HG03103 (cell line): Measurements from ENCODE around the gene PPP2R1A.

Source experiments
- ATAC-seq: cut with Tn5 transposase; IDR thresholded peaks from one replicate; pipeline ENCODE4 v1.9.1; 2021; ENCODE audit warnings: low read depth; ENCODE audit not compliant: unreplicated experiment

The PPP2R1A gene

DNA sequence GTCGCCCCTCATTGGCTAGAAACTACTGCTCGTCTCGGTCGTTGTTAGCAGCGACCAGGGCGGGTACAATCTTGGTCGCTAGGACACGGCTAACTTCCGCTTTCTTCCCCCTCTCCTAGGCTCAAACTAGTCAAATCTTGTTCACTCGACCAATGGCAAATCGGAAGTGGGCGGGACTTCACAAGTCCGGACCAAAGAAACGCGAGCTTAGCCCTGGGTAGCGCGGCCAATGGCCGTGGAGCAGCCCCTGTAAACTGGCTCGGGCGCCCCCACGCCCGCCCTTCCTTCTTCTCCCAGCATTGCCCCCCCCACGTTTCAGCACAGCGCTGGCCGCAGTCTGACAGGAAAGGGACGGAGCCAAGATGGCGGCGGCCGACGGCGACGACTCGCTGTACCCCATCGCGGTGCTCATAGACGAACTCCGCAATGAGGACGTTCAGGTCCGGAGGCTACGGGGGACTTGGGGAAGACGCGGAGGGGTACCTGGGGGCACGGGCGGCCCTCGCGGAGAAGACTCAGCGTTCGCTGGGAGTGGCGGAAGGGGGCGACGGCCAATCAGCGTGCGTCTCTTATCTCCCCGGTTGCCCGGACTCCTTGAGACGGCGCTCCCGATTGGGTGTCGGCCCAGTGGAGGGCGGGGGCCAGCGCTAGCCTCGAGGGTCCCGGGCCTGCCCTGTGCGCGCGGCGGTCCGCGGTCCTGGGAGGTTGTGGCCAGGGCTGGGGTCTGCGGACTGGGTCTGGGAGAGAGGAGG lies at the start of gene PPP2R1A:
Gene PPP2R1A (plus strand): TSS at position 318 of the 752 bp plus-strand sequence. CDS start 45 bp downstream, at position 363.
- peak; percentile 89 for ATAC-seq

DNA sequence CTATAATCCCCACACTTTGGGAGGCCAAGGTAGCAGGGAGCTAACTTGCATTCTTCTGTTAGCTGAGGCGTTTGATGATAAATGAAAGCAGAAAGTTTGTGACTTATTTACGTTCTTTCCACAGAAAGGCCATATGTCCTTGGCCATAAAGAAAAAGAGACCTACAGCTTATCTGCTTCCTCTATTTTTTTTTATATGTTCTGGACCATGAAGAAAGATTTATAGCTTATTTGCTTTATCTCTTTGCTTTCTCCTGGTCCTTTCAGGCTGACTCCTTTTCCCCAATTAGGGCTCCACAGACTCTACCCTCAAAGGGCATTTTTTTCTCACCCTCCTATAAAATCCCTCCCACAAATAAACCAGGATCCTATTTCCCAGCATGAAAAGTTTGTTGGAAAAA lies 48.6 kb upstream of the PPP2R1A start:
- no peak for ATAC-seq

DNA sequence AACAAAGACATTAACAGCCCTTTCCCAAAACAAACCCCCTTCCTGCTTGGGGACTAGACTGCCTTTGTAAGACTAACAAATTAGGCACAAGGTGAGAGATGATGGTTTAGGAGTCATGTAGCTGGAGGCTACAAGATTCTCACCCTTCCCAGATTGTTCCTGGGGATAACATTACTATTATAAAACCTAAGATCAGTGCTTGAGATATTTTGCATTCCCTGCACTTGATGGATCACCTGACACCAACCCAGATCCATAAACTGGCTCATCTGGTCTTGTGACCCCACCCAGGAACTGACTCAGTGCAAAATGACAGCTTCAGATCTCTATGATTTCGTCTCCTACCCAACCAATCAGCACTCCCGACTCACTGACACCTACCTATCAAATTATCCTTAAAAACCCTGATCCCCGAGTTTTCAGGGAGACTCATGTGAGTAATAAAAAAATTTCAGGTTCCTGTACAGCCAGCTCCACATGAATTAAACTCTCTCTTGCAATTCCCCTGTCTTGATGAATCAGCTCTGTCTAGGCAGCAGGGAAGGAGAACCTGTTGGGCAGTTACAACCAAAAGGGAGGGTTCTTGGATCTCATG lies 47.8 kb upstream of the PPP2R1A start:
- ATAC-seq, result no peak

DNA sequence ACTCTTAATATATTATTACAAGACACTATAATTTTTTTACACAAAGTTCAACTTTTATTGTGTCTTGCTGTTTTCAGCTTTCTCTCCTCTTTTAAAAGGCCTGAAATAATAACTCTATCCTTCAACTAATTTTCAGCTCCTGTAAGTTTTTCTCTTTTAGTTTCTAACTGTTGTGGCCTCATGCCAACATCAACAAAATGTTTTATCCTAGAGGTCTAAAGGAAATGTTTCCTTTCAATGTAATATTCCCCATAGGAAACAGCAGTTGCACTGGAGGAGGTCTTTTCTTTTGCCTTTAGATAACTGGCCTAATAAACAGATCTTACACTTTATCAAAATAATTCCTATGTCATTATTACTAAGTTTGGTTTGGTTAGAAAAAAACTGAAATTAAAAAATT lies 41.6 kb upstream of the PPP2R1A start:
- ATAC-seq, result no peak

DNA sequence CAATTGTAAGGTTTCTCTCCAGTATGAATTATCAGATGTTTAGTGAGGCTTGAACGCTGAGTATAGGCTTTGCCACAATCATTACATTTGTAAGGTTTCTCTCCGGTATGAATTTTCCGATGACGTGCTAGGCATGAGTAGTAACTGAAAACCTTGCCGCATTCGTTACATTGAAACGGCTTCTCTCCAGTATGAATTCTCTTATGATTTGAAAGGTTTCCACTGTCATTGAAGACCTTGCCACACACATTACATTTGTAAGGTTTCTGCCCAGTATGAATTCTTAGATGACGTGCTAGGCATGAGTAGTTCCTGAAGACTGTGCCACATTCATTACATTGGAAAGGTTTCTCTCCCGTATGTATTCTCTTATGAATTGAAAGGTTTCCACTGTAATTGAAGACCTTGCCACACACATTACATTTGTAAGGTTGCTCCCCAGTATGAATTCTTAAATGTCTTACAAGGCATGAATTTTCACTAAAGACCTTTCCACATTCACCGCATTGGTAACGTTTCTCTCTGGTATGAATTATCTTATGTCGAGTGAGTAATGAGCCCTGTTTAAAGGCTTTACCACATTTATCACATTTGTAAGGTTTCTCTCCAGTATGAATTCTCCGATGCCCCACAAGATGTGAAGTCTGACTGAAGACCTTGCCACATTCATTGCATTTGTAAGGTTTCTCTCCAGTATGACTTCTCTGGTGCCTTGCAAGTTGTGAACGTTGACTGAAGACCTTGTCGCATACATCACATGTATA lies 34.1 kb upstream of the PPP2R1A start:
- no peak for ATAC-seq

DNA sequence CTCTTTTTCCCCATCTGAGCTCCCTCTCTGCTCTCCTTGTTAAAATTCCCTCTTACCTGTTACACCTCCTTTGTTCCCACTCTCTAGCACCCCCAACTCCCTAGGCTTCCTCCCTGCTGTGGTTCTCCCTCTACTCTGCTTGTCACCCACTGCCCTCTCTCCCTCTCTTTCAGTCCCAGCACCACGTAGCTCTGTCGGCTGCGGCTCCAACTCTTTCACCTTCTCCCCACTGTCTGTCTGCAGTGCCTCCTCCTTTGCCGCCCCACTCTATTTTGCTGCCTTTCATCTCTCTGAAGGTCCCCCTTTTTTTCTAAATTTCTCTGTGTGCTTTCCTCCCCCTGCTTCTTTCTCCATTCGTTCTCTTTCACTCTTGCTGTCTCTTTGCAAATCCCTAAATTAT lies 19.5 kb upstream of the PPP2R1A start:
- ATAC-seq, result no peak

DNA sequence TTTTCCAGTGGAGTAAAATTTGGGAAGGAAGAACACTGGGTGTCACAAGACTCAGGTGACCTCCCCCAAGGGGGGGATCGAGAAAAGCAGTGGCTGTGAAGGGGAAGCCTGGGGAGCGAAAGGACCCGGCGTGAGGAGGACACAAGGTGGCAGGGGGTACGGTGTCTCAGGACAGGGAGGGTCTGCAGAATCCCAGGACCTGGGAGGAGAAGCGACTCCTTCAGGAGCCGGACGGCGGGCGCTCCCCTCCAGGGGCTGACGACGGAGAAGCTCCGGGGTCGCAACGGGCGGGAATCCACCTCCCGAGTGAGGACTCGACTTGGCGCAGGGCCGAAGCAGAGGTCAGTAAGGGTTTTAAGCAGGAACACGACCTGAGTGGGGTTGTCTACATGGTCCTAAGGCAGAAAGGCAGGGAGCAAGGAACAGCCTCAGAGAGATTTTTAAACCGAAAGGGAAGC lies 19.0 kb upstream of the PPP2R1A start:
- ATAC-seq, result peak; percentile 16

DNA sequence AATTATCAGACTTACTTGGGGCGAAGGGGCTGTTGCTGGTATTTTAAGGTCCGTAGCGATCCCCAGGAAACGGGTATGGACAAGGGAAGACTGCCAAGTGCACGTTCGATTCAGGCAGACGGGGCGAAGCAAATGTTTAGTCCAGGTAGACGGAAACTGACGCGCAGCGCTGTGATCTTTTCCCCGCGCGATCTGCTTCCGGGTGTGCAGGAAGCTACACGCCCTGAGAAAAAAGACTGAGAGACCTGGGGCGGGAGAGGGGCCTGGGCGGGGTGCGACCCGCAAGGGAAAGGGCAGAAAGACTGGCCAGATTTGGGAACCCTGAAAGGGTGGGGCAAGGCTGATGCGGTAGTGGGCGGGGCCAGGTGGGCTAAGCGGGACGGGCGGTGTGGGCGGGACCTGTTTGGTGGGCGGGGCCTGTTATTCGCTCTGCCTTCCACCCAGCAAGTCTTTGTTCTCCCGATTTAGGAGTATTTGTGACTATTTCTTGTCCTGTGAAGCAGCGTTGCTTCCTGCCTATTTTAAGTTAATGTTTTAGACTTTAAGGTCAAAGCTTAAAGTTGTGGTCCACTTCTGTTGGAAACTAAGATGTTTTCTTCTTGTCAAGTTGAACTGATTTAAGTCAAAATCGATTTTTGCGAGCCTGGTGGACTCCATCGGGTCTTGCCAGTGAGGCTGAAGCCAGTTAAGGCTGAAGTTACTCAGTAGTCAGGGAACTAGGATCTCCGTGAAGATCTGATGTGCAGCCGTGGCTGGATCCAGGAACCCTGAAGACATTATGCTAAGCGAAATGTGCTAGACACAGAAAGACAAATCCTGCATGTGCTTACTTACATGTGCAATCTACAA lies 18.3 kb upstream of the PPP2R1A start, which contains the start of gene ZNF836:
Gene ZNF836 (minus strand): TSS at position 301 of the 849 bp plus-strand sequence. CDS start 3,549 bp downstream, outside the sequence.
- peak; percentile 86 for ATAC-seq

DNA sequence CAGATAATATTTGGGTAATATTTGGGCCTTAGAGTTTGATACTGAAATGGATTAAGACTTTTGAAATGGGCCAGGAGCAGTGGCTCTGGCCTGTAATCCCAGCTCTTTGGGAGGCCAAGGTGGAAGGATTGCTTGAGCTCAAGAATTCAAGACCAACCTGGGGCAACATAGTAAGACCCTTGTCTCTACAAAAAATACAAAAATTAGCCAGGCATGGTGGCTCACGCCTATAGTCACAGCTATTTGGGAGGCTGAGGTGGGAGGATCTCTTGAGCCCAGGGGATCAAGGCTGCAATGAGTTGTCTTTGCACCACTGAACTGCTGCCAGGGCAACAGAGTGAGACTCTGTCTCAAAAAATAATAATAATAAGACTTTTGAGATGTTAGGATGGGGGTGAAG lies 17.5 kb upstream of the PPP2R1A start:
- ATAC-seq, result no peak

DNA sequence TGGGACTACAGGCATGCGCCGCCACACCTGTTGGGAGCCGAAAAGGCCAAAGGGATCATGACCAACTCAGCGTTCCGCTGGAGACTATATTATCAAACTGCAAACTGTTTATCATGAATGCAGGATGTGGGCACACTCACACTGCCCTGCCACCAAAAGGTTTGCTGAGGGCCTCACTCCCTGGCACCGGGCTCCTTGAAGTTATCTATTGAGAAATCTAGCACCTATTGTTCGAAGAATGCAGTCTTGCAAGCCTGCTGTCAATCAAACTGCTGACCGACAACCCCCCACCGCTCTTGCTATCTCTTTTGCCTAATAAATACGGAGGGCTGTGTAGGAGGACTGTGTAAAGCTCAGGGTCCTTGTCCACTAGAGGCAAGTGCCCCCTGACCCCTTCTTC lies 13.3 kb upstream of the PPP2R1A start:
- no peak for ATAC-seq

DNA sequence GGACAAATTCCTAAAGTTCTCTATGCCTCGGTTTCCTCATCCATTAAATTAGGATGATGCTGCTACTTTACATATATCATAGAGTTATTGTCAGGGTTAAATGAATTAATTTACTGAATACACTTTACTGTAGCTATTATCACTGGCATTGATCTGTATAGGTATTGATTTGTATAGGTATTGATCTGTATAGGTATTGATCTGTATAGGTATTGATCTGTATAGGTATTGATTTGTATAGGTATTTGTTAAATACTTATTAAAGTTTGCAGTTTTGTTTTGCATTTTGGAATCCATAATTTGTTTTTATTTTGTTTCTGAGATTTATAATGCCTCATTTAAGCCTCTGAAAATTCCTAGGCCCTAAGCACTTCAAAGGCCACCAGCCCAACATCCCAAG lies 2.4 kb upstream of the PPP2R1A start:
- ATAC-seq, result no peak

DNA sequence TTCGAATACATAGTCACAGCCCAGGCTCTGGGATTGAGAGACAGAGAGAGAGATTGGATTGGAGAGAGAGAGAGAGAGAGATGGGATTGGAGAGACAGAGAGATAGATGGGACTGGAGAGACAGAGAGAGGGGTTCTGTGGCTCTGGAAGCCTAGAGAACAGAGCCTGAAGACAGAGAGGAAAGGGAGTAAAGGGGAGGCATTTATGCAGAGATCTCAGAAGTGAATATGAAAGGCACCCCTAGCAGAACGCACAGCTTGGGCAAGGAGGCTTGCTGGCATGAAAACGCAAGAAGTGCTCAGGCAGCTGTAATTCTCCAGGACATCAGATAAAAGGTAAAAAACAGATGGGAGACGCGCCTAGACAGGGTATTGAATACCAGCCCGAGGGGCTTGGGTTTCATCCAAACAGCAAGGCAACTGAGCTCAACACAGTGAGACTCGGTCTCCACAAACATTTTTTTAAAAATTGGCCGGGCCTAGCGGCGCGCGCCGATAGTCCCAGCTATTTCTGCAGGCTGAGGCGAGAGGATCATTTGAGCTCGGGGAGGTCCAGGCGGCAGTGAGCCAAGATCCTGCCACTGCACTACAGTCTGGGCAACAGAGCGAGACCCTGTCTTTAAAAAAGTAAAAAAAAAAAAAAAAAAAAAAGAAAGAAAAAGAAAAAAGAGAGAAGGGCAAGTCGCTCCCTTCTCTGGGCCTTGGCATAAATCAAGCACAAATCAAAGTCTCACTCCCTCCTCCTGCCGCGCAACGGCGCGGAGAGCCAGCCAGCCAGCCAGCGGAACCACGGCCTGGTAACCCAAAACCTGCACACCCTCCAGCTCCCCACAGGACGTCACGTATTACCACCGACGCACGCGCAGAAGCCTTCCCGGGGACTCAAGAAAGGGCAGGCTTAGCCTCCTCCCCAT lies 774 bp upstream of the PPP2R1A start:
- ATAC-seq, result no peak

DNA sequence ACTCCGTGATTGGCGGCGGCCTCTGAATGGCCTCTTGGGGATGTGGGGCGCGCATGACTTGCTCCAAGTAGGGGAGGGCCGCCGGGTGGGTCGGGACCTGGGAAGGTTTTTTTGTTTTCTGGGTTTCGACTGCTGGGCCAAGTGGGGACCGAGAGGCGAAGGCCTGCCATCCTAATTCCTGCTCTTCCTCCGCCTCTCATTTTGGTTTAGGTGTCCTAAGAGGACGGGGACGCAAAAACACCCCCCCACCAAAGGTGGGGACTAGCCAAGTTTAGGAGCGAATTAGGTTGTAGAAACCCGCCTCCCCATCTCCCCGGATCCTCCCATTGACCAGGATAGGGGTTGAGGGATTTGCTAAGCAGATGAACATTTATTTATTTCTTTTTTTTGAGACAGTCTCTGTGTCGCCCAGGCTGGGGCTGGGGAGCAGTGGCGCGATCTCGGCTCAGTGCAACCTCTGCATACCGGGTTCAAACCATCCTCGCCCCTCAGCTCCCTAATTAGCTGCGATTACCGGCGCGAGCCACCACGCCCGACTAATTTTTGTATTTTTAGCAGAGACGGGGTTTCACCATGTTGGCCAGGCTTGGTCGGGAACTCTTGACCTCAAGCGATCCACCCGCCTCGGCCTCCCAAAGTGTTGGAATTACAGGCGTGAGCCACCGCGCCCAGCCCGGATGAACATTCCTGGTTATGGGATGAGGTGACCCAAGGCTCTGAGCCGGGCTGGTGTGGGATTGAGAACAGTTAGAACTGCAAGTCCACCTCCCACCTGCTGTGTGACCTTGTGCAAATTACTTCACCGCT lies 838 bp downstream of the PPP2R1A start:
- no peak for ATAC-seq

DNA sequence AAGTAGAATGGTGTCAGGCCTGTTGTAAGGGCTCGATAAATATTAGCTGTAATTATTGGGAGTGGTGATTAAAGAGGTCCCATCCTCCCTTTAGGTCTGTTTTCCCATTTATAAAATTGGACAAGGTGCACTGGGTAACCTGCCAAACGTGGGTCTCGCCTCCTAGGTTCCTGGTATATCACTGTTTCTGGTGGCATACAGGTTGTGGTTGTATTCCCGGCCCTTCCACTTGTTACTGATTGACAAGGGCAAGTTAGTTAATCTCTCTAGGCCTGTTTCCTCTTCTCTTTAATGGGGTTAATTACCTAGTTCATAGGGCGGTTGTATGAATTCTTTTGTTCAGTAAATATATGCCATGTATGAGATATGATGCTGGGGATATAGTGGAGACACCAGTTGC lies 1.5 kb downstream of the PPP2R1A start:
- ATAC-seq, result no peak

DNA sequence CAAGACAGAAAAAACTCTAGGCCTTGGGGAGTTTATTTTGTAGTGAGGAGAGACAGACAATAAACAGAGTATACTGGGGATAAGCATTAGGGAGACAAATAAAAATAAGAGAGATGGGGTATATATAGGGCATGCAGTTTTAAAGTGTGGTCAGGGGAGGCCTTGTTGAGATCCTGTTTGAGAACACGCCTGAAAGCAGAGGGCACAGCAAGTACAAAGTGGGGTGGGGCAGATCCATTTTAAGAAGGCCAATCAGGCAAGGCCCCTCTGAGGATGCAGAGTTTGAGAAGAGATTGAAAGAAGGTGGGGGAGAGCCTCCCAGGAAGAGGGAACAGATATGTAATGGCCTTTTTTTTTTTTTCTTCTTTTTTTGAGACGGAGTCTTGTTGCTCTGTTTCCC lies 2.1 kb downstream of the PPP2R1A start:
- no peak for ATAC-seq

DNA sequence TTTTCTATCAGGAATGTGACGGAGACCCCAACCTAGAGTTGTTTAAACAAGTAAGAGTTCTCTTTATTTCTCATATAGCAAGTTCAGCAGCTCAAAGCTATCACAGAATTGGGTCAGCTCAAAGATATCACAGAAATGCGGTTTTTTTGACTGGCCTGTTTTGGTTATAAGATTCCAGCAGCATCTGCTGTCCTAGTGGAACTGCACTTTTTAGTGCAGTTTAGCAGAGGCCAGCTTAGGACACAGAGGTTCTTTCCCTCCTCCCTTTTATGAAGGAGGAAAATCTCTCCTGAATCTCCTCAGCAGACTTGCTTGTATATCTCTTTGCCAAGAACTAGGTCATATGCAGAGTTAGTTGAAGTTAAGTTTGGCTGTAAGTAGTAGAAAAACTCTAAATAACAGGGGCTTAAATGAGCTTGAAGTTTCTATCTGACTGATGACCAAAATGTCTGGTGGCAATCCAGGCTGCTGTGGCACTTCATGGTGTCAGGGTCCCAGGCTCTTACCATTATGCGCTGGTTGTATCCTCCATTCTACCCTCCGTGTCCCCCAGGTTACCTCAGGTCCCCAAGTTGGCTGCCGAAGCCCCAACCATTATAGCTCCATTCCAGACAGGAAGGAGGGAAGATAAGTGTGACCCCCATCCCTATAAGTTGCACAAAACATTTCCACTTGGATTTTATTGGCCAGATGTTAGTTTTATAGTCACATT lies 6.6 kb downstream of the PPP2R1A start:
- ATAC-seq, result no peak

DNA sequence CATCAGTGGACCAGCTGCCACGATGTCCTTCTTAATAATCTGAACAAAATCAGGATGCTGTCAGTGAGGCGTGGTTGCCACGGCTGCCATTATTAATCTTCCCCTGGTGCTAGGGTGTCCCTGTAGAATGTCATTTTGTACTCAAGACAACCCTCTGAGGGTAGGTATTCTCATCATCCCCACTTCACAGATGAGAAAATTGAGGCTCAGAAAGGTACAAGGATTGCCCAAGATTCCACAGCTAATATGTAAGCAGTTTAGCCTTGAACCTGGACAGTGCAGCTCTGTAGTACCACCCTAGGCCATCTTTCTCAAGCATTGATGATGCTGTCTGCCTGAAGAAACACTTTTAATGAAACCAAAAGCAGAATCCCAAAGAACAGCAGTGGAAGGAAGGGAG lies 8.1 kb downstream of the PPP2R1A start:
- no peak for ATAC-seq

DNA sequence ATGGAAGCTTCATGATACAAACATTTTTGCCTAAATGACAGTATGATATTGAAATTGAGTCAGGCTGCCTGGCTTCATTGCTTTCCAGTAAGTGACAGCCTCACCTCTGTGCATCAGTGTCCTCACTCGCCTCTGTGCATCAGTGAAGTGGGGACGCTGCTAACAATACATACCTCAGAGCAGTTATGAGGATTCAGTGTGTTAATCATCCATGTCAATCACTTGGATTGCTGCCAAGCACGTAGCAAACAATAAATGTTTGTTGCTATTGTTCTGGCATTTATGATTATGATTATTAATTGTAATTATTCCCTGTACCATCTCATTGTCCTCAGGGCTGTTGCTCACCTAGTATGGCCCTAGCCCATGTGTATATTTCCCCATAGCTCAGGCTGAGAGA lies 8.8 kb downstream of the PPP2R1A start:
- no peak for ATAC-seq
